D341Med (cell line): ENCODE measurements around the gene SUSD4.

Experiments used
- DNase-seq: peaks from one replicate; pipeline ENCODE4 v3.0.0; 2012; ENCODE audit warnings: low spot score

SUSD4 gene

DNA sequence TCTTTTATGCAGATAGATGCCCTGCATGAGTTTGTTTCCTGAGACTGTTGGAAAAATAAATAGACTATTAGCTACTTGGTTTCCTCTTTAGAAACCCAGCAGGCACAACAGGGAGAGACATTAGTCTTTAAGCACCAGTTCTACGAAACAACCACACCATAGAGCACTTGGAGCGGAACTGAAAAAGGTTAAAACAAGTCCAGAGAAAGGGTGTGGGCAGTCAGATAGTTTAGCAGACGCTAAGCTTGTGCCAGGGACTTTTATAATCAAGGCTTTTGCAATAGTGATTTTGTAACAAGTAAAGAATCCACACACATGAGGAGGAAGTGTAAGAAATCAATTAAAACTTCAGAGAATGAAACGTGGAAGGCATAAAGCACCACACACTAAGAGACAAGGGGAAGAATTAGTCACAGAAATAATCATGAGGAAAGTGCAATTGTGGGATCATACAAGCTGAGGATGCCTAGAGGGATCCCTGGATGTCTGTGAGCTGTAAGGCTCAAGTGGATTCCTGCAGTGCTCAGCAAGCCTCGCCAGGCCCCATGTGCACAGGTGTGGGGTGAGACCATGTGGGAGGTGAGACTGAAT lies 183.2 kb downstream of the SUSD4 start:
- no peak for DNase-seq

DNA sequence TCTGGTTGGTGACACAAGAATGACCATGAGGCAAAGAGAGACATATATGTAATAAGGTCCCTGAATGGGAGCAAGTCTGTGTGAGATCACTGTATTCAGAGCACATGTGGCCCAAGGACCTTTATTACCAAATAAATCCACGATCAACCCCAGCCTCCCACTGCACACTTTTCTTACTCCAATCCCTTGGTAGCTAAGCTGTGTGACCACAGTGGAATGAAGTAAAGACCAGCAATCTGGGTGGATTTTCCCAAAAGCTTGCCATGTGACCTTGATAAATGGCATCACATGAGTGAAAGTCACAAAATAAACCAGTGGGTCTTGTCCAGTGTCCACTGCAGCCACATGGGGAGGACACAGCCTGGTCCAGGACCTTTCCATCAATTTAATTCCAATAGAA lies 184.2 kb downstream of the SUSD4 start:
- no peak for DNase-seq

DNA sequence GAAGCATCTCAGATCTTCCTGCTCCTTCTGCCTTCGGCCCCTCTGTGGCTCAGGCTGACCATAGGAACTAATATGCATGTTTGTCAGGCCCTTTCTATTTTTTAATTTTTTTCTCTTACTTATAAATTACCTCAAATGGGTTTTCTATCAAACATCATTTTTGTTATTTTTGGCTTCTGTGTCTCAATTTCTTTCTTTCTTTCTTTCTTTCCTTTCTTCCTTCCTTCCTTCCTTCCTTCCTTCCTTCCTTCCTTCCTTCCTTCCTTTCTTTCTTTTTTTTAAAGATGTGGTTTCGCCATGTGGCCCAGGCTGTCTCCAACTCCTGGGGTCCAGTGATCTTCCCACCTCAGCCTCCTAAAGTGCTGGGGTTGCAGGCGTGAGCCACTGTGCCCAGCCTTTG lies 184.7 kb downstream of the SUSD4 start:
- no peak for DNase-seq

DNA sequence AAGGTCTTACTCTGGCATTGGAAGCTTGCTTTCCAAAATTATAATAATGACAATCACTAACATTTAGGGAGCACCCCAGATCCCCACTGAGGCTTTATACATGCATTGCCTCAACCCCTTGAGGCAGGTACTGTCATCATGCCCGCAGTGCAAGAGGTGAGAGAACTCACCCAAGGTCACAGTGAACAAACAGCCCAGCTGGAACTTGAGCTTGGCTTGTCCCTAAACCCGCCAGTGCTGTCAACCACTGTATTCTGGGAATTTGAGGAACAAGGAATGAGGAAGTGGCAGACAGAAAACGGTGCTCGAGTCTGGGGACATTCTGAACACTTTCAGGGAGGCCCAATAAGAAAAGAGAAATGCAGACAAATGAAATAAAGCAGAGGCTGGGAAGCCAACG lies 186.3 kb downstream of the SUSD4 start:
- DNase-seq, result no peak

DNA sequence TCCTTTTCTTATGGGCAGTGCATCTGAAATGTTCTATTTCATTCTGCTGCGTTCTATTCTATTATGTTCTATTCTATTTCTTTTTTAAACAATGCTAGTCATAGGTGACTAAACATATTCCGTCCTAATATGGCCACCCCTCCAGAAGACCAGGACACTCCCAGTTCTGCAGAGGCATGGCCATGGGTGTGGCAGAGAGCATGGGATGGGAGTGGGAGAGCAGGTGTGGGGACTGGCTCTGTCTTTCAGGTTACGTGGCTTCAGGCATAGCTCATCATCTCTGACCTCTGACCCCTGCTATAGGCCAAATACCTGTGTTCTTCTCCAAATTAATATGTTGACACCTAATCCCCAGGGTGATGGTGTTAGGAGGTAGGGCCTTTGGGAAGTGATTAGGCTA lies 187.5 kb downstream of the SUSD4 start:
- DNase-seq, result no peak

DNA sequence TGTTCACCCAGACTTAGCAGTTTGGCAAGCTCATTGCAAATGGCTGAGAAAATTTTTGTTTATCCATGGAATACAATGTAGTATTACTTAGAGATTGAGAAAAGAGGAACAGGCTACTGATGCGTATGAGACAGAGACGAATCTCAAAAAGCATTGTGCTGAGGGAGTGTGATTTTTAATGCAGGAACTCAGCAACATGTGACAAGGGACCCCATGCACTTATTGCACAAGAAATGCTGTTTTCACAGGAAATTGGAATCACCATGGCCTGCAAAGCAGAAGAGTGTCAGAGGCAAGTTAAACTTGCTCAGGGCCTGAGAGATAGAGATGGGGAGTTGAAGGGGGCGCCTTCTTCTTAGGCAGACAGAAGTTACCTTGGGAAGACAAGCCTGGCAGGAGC lies 188.3 kb downstream of the SUSD4 start:
- no peak for DNase-seq

DNA sequence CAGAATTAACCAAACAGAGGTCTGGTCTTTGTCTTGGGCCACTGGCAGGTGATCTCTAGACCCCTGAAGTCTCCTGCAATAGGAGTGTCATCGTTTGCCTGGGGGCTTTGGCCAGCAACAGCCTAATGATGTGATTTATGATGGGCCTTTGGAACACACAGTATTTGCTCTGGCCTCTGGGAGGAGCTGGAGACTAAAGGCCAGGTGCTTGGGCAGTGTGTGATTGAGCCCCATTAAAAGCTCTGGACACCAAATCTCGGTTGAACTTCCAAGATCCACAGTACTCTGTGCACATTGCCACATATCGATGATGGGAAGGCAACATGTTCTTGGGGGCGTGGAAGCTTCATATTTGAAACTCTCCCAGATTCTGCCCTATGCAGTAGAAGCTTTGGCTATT lies 188.9 kb downstream of the SUSD4 start:
- no peak for DNase-seq
